Erythroblast (primary cell): ENCODE results near the gene ASIC4.

ENCODE experiments used
- DNase-seq, 2 experiments: peaks; one replicate each; lab custom pipeline; 2025; lab: John Stamatoyannopoulos, UW
- GATA1 ChIP-seq: IDR thresholded peaks from 2 replicates; pipeline ENCODE4 v1.6.1; 2011; ENCODE audit warnings: low read depth, mild to moderate bottlenecking, control low read depth, low read length, moderate library complexity
- POLR2A ChIP-seq: IDR thresholded peaks from 2 replicates; pipeline ENCODE4 v1.6.1; 2011; ENCODE audit warnings: mild to moderate bottlenecking, low read length

ASIC4 gene

GRCh38 chr2:219521066-219521880 lies 7.0 kb downstream of the ASIC4 start:
- DNase-seq, result peak; percentile 83 to 94
- TF ChIP-seq POLR2A (no peak), GATA1 (no peak)

- no peak for TF ChIP-seq POLR2A
- no peak for TF ChIP-seq GATA1
- DNase-seq, result peak; percentile 61 to 77
Measured at GRCh38 chr2:219522111-219523030, 8.1 kb downstream of the ASIC4 start.

GRCh38 chr2:219523031-219523671 lies 8.9 kb downstream of the ASIC4 start:
- TF ChIP-seq POLR2A (no peak), GATA1 (no peak)
- DNase-seq, result peak; percentile 38 to 44

- TF ChIP-seq POLR2A, result no peak
- no peak for TF ChIP-seq GATA1
- no peak for DNase-seq
Measured at GRCh38 chr2:219524817-219525216, 10.5 kb downstream of the ASIC4 start.

DNA sequence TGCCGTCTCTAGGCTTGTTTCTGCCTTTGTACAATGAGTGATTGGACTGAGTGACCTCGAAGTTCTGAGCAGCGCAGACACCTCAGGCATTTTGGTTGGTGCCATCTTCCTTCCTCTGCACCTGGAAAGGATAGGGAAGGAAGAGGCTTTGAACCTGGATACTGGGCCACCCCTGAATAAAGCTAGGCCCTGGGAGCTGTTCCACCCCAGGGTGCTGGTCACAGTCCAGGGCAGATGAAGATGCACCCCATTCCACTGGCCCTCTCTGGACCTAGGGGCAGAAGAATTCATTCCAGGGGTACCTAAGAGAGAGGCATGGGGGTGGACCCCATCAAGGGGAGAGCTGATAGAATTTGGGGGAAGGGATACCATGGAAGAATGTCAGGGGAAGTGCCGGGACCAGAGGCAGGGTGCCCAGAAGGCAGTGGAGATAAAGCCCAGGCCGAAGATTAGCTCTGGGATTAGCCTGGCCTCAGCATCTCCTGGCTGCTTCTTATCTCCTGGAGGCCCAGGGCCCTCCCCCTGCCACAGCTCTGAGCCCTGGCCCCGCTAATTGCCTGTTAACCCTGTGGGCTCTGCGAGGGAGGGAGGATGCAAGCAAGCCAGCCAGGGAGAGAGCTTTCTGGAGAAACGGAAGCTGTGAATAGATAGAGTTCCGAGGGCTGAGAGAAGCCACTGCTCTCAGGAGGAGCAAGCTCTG lies 11.4 kb downstream of the ASIC4 start:
- TF ChIP-seq GATA1, result peak; percentile 78
- no peak for TF ChIP-seq POLR2A
- DNase-seq, result peak; percentile 84 to 88

DNA sequence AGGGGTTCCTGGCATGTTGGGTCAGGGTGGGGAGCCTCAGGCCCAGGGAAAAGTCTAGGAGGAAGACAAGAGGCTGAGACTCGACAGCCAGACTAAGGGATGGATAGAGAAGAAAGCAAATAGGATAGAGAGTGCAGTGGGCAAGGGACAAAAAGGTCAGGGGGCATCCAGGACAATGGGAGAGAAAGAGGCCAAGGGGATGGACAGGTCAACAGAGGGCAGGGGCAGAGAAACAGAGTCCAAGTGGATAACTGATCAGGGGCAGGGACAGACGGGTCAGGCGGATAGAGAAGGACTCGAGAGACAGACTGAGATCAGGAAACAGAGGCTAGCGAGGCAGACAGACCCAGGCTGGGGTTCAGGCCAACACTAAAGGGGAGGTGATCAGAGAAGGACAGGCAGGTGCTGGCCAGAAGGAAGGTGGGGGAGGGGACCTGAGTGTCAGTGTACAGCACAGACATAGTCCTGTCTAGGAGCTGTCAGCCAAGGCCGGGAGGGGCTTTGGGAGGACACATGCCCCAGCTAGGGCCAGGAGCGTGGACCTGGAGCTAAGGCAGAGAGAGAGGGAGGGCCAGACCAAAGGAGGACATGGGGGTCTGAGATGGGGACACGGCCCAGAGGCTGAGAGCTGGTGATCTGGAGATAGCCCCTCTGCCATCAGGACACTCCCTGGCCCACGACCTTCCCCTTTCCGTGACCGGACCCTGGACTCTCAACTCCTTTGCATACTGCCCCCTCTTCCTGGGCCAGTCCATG lies 12.2 kb downstream of the ASIC4 start:
- TF ChIP-seq GATA1 (no peak), POLR2A (no peak)
- no peak for DNase-seq

- no peak for DNase-seq
- TF ChIP-seq GATA1 (no peak), POLR2A (no peak)
Measured at GRCh38 chr2:219527076-219527394, 12.8 kb downstream of the ASIC4 start.

- no peak for DNase-seq
- no peak for TF ChIP-seq POLR2A
- TF ChIP-seq GATA1, result no peak
Measured at GRCh38 chr2:219527472-219527871, 13.2 kb downstream of the ASIC4 start.

GRCh38 chr2:219530048-219530963 lies 16.0 kb downstream of the ASIC4 start:
- no peak for TF ChIP-seq GATA1
- TF ChIP-seq POLR2A, result no peak

GRCh38 chr2:219531639-219532377 lies 17.5 kb downstream of the ASIC4 start:
- no peak for DNase-seq
- TF ChIP-seq POLR2A (no peak), GATA1 (no peak)

More at GRCh38 chr2:219530048-219530963, 16.0 kb downstream of the ASIC4 start:
- DNase-seq, result peak; percentile 88 to 93

GRCh38 chr2:219532378-219532649 lies 18.0 kb downstream of the ASIC4 start:
- no peak for DNase-seq
- no peak for TF ChIP-seq POLR2A
- TF ChIP-seq GATA1, result no peak
